ENCODE data around the gene MTA1. TPM values are rescaled to one million over a fixed set of nuclear protein-coding genes. Genes with fewer than 3 reads are reported as not detected.

MTA1 gene
- total RNA-seq, 2 experiments from 2014 or later: 103 to 217 TPM

DNA sequence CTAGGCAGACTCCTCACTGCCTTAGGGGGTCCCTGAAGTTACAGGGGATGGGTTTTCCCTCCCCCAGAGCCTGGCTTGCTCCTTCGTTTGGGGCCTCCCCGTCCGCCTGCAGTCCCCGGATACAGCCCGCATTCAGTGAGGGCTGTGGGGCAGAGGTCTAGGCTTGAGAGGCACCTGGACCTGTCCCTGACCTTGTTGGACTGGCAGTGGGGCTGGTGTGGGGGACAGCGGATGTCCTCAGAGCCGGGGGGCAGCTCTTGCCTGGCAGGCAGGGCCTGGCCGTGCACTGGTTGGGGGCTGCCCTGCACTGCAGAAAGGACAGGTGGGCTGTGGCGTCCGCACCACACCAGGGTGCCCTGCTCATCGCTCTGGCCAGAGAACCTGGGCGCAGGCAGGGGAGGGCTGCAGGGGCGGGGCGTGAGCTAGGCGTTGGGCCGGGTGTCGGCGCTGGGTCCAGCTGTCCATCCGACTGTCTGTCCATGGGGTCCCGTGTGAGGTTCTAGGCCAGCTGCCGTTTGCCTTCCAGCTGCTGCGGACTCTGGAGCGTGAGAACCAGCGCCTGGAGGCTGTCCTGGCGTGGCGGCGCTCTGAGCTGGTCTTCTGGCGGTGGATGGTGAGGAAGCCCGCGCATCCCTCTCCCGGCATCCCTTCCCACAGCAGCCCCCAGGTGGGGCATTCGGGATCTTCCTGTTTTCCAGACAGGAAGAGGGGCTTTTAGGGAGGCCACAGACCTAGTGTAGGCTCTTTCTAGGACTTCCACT lies 77.4 kb downstream of the MTA1 start:
- Histone ChIP-seq H3K9me2 (ENCODE audit: insufficient read depth, low read length) (no peaks in the 10 kb centered on the region), H3K4me1 (ENCODE audit: insufficient read depth, low read length, poor library complexity, severe bottlenecking) (peaks cover 7% of the 10 kb centered on the region), H3K79me2 (ENCODE audit: insufficient read depth, low read depth, low read length) (0 out of 2 replicates have a peak, but pooled peaks cover 2% of the 10 kb centered on the region), H3K27ac (ENCODE audit: low read depth, low read length, poor library complexity, severe bottlenecking) (no peak overlapping the region), H3K4me3 (ENCODE audit: low read depth, low read length, poor library complexity, severe bottlenecking) (no peak overlapping the region), H2AFZ (ENCODE audit: low read length) (no peak overlapping the region), H4K20me1 (ENCODE audit: insufficient read depth, low read length) (peaks cover 4% of the 10 kb centered on the region; the same call in 1 of the 2 replicates), H3K36me3 (ENCODE audit: insufficient read depth, low read length) (peaks cover 22% of the 10 kb centered on the region), H3K4me2 (ENCODE audit: low read length) (no peak overlapping the region), H3K9me3 (ENCODE audit: low read length) (no peaks in the 10 kb centered on the region)
- TF ChIP-seq, protein P1, sequence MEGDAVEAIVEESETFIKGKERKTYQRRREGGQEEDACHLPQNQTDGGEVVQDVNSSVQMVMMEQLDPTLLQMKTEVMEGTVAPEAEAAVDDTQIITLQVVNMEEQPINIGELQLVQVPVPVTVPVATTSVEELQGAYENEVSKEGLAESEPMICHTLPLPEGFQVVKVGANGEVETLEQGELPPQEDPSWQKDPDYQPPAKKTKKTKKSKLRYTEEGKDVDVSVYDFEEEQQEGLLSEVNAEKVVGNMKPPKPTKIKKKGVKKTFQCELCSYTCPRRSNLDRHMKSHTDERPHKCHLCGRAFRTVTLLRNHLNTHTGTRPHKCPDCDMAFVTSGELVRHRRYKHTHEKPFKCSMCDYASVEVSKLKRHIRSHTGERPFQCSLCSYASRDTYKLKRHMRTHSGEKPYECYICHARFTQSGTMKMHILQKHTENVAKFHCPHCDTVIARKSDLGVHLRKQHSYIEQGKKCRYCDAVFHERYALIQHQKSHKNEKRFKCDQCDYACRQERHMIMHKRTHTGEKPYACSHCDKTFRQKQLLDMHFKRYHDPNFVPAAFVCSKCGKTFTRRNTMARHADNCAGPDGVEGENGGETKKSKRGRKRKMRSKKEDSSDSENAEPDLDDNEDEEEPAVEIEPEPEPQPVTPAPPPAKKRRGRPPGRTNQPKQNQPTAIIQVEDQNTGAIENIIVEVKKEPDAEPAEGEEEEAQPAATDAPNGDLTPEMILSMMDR (conservative IDR thresholded peaks at IDR 0.05; ENCODE audit: low read length): no peak
- no peak for TF ChIP-seq EZH2phosphoT487 (IDR thresholded peaks at IDR 0.05; ENCODE audit: borderline replicate concordance, low read depth, low read length)
- no TSS peak for BruUV-seq (replicated peaks)
- POLR2A ChIA-PET: no interaction called here
- CTCF ChIA-PET (ENCODE audit: unreplicated experiment): no interaction called here
- intact Hi-C loops (cut with micrococcal nuclease; ENCODE audit: unreplicated experiment): no loop called here
- DNase-seq (ENCODE audit: low spot score): no peak

DNA sequence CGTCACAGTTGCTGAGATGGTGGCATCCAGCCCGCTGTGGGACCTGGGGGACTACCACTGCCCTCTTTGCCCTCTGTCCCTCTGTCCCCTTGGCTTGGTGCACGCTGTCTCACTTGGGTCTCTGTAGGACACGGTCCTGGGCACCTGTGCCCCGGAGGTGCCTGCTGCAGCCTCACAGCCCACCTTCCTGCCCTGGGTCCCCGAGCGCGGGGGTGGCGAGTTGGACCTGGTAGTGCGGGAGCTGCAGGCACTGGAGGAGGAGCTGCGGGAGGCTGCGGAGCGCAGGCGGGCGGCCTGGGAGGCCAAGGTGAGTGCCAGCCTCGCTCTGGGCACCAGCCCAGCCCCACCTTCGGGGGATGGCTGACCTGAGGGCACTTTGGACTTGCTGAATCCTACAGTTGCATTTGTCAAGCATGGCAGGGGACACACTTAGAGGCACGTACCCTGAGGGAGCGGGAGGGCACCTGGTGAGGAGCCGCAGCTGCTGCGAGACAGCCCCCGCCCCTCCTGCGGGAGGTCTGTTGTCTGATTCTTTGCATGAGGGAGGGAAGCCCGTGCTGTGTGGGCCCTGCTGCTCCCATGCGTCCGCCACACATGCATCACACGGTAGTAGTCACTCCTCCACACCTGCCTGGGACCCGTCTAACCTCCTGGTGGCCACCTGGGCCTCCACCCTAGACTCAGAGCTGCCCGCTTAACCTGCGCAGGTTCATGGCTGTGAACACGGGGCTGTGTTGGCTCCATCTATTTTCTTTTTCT lies 78.2 kb downstream of the MTA1 start:
- no TSS peak for BruUV-seq (replicated peaks)
- CTCF ChIA-PET (ENCODE audit: unreplicated experiment): no interaction called here

More for the DNA sequence above, 78.2 kb downstream of the MTA1 start:
- peaks cover 15% of the 10 kb centered on the region for H3K36me3 ChIP-seq (ENCODE audit: insufficient read depth, low read length)
- 0 out of 2 replicates have a peak, but pooled peaks cover under 1% of the 10 kb centered on the region for H4K20me1 ChIP-seq (ENCODE audit: insufficient read depth, low read length)
- TF ChIP-seq, protein P1 (conservative IDR thresholded peaks at IDR 0.05; ENCODE audit: low read length): no peak
- TF ChIP-seq EZH2phosphoT487 (IDR thresholded peaks at IDR 0.05; ENCODE audit: borderline replicate concordance, low read depth, low read length): no peak
- no peak overlapping the region for H3K27ac ChIP-seq (ENCODE audit: low read depth, low read length, poor library complexity, severe bottlenecking)
- H3K4me3 ChIP-seq (ENCODE audit: low read depth, low read length, poor library complexity, severe bottlenecking): no peak overlapping the region
- POLR2A ChIA-PET: no interaction called here
- no peak overlapping the region for H3K4me2 ChIP-seq (ENCODE audit: low read length)
- H3K79me2 ChIP-seq (ENCODE audit: insufficient read depth, low read depth, low read length): no peaks in the 10 kb centered on the region
- no peaks in the 10 kb centered on the region for H3K9me2 ChIP-seq (ENCODE audit: insufficient read depth, low read length)
- intact Hi-C loops (cut with micrococcal nuclease; ENCODE audit: unreplicated experiment): no loop called here
- no peaks in the 10 kb centered on the region for H3K4me1 ChIP-seq (ENCODE audit: insufficient read depth, low read length, poor library complexity, severe bottlenecking)
- no peak for DNase-seq (ENCODE audit: low spot score)
- no peak overlapping the region for H2AFZ ChIP-seq (ENCODE audit: low read length)
- no peaks in the 10 kb centered on the region for H3K9me3 ChIP-seq (ENCODE audit: low read length)

Measured in OCI-LY7 (cell line).